Stimulated activated CD4-positive, alpha-beta T cell treated with anti-CD3 and anti-CD28 coated beads, Interleukin-15, amount 100 ng/mL, for 48 hours (primary cell): Measurements from ENCODE around the gene SPI1.

Source experiments
- DNase-seq, 2 donors: peaks; one replicate each; pipeline ENCODE4 v3.0.0-alpha.2; 2020; ENCODE audit warnings: low read depth in 2 of 2

The SPI1 gene

DNA sequence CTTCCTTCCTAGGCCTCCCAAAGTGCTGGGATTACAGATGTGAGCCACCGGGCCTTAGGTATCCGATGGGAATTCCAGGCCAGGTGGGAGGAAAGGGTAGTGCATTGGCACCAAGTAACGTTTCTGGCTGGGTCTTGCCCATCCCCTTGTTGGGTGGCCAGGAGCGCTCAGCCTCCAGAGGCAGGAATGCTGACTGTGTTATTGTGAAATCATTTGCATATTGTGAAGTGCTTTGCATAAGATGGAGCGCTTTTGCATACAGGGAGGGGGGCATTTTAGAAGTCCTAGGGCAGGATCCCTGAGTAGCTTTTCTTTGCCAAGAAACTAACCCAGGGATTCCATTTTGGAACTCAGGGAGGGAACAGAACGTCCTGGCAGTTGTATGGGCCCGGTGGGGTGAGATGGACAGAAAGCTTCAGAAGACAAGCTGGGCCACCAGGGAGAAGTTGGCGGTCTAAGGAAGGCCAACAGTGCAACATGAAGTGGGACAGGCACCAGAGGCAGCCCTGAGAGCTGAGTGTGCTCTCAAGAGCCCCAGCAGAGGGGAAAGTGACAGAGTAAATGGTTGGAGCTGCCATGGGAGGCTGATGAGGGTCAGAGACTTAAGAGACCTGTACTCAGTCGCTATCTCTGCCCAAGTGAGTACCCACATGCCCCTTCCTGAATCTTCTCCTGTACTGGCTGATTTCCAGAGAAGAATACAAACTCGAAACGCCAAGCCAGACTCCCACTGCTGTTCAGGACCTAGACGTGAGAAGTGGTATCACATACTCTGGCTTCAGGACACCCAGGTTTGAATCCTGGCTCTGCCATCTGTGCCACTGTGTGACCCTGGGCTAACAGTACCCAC, 28.8 kb upstream of the SPI1 start:
- no peak for DNase-seq

DNA sequence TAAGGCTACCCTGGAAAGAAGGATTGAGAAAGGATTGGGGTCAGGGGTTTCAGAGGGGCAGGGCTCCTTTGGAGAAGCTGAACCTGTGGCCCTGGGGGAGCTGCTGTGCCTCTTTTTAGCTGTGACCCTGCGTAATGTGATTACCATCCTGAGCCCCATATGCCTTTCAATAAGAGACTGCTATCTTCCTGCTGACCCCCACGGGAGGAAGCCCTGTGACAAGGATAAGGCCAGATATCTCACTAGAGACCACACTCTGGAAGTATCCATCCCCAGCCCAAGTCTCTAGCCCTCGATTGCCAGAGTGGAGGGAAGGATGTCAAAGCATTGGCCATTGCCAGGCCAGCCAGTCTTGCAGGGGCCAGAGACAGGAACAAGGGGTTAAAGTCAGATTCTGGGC, 25.2 kb upstream of the SPI1 start:
- no peak for DNase-seq

DNA sequence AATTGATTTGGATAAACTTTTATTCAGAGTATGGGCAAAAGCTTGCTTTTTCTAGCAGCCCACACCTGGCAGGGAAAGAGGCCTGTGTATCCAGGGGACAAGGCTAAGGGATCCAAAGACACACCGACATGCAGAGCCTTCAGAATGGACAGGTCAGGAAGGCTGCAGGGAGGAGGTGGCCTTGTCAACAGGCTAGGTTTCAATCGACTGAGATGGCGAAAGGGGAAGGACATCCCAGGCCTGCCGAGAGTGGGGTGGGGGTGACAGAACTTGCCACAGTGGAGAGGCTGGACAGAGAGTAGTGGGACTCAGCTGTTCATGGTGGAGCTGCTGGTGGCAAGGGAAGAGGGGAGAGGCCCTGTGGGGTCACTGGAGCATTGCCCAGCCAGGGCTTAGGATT, 24.8 kb upstream of the SPI1 start:
- DNase-seq, result no peak

DNA sequence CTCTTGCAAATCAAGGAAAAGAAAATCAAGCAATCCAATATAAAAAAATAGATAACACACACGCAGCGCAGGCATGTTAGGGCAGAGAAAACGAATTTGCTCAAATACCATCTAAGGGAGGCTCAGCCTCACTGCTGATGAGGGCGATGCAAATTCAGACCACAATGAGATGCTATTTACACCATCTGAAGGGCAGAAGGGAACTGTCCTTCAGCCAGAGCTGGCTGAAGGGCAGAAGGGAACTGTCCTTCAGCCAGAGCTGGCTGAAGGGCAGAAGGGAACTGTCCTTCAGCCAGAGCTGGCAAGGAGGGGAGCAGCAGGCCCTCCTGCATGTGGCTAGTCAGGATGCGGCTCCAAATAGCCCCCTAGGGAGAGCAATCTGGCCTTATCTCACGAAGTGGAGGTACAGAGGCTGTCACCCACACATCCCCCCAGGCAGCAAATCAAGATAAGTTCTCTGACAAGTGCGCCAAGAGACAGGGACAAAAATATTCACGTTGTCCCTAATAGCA, 22.5 kb upstream of the SPI1 start:
- no peak for DNase-seq

DNA sequence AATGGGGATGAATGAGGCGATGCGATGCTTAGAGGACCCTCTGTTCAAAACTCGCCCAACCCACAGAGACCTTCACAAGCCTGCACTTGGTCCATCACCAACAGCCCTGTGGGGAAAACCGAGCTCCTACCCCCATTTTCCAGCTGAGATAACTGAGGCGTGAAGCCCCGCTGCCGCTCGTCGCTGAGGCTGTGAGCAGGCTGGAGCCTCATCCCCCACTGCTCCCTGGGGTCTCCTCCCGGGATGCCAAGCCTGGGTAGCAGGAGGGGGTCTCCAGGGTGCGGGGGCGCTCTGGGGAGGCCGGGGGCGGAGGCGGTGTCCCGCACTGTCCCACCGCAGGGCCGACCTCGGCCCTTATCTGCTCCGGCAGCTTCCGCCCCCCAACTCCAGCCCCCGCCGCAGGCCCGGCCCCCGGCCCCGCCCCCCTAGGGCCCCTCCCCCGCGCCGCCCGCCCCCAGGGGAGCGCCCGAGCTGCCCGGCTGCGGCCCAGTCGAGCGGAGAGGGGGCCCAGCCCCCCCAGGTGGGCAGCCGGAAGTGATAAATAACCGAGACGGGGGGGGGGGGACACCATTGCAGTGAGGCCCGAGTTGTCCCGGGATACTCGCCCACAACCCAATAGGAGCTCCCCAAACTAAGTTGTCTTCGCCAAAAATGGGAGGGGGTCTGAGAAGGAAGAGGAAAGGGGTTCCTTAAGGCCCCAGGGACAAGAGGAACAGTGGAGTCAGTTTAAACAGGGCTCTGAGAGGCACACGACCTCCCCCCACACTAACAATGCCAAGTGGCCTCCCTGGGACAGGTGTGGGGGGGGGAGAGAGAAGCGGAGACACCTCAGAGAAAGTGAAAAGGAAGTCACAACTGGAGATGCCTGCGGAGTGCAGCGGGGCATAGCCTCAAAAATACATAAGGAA, 21.8 kb upstream of the SPI1 start:
- no peak for DNase-seq

DNA sequence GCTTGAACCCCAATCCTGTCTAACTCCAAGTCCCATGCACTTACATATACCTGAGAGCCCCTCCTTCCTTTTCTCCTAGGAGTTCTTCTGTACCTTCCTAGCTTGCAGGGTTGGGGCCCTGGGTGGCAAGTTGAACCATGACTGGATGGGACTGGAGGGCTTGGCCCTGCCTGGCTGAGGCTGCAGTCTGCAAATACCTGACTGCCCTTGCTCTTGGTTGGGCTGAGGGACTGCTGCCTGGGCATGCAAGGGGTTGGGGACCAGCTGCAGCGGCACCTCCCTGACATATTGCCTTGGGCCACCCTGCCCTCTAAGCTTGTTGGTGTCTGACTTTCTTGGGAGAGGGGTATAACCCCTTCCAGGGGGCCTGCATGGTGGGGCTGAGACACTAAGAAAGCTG, 20.2 kb upstream of the SPI1 start:
- no peak for DNase-seq

DNA sequence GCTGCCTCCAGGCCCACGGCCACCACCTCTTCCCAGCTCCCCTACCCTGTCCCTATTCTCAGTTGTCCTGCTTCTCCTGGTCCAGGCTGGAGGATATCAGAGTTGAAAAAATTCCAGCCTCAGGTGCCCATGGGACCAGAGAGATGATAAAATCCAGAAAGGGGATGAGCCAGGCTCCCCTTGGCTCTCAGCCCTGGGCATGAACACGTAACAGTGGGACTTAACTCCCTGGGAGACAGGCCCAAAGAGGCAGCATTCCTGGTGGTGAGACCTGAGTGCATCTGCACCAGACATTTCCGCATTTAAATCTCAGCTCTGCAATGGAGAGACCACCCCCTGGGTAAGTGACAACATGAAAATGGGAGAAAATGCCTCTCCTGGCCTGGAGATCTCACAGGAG, 19.7 kb upstream of the SPI1 start:
- DNase-seq, result no peak

DNA sequence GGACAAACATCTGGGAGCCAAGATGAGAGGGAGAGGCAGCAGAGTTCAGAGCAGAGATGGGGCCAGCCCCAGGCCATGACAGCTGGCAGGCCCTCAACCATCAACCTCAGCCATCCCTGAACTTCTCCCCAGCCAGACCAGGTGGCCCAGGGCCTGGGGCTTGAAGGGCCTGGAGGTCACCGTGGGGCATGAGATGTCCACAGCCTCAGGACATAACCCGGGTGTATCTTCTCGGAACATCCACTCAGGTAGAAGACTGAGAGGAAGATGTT, 17.6 kb upstream of the SPI1 start:
- no peak for DNase-seq

DNA sequence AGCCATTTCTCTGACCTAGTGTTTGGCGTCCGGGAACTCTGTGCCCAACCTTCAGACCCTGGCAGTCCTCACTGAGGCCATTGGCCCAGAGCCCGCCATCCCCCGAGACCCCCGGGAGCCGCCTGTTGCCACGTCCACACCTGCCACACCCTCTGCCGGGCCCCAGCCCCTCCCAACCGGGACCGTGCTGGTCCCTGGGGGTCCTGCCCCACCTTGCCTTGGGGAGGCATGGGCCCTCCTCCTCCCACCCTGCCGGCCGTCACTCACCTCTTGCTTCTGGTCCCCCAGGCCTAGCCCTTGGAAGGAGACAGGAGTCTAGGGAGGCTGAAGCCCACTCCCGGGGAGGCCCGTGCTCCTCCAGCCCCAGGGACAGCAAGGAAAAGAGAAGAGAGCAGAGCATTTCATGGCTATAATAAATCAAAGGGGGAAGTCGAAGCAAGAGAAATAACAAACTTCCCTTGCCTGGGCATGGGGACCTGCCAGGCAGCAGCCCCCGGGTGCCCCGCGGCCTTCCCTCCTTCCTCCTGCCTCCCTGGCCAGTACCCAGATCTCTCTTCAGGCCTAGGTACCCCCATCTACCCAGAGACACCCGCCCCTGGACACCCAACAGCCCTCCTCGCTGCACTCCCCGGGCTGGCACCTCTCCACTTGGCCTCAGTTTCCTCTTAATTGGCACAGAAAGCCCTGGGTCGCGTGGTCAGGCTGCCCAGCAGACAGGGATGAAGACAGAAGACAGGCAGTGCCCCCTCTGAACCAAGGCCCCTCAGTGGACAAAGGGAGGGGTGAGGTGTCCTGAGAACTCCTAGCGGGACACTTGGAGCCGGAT, 17.1 kb upstream of the SPI1 start:
- no peak for DNase-seq

DNA sequence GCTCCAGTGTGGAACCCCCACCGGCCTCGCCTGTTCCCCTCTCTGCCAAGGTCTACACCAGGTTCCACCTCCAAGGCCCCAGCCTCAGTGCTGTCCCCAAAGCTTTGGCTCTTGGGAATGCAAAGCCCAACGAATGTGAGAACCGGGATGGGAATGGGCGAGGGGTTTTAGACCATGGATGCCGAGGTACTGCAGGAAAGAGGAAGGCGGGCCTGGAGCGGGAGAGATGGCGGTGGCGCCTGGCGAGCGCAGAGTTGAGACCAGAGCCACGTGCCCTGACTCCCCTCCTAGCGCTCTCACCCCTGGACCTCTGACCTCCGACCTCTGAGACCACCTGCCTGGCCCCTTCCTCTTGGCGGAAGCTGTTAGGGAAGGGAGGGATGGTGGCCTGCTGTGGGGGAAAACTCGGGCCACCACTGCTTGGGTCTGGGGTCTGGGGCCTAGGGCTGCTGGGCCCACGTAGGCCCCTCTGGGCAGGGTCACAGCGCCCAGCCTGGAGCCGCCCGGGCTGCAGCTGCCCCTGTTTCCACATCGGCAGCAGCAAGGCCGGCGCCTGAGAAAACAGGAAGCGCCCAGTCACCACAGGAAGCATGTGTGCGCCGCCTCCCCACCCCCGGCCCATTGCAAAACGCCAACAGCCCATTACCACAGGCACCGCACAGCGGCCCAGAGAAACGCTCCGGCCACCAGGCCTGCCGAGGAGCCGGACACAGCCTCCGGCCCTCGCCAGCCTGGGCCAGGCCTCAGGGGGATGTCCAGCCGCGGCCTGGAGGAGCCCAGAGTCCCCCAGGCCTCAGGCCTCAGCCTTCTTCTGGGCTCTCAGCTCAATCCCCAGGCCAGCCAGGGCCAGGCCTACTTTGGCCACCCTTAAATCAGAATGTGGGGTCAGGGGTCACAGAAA, 16.2 kb upstream of the SPI1 start:
- peak in 1 of 2 donors; percentile 47 for DNase-seq

DNA sequence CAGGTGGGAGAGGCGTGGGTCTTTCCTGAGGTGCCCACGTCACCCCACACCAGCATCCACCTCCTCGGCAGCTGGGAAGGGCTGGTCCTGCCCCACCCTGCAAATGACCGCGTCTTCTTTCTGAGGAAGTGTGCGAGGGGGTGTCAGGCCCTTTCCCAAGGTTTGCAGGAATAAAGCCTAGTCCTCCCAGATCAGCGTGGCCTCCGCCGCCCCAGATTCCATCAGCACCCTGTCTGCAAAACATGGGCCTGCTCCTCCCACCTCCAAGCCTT, 15.6 kb upstream of the SPI1 start:
- DNase-seq, result no peak

DNA sequence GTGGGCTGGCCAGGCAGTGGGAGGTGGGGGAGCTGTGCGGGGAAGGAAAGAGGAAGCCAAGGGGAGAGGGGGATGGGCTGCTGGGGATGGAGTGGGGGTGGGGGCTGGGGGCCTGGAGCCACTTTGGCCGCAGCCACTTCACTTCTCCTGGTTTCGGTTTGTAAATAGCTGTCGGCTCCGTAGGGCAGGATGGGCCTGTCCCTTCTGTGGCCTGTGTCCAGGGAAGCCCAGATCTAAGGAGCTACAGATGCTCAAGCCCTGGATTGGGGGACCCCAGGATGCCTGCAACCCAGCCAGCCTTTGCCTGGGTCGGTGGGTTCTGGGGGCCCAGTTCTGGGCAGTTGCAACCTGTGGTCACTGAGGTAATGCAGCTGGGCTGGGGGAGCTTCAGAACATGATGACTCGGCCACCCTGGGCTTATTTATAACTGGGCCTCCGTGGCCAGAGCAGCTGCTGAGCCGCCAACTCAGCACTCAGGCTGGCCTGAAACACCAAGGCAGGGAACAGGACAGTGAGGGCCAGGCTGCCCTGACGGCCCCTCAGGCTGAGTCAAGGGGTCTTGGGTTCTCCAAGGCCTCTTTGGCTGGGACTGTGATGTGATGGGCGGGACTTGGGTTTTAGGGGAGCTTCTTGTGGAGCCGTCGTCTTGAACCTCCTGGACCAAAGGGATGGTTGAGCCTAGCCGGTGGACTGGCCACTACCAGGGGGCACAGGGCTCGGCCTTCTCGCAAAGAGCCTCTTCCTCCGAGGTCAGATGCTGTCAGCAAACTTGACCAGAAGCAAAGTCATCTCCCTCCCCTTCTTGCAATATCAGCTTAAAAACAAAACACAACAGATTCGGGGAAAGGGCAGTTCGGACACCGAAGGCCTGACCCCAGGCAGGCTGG, 15.1 kb upstream of the SPI1 start:
- DNase-seq, result no peak

DNA sequence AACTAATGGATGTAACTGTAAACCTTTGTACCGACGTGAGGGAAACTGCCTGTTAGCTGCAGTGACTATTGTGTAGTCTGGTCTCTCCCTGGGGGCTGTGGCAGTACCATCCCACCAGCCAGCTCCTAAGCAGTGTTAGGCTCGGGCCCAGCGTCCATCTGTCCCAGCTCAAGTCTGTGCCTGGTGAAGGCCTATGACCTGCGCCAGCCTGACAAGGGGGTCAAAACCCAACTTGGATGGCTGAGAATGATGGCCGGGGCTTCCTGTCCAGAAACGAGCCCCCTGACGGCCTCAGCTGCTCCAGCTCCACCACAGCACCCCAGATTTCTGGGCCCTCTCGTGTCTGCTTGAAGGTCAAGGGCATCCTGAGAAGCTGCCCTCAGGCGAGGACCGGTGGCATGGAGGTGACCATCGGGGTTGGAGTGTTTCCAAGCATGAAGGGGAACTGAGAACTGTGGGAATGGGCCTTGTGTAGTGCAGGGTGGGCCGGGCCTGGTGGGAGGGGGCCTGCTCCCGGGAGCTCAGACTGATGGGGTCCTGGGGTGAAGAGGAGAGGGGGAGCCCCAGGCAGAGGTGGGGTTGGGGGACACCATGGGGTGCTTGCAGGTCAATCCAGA, 14.3 kb upstream of the SPI1 start:
- DNase-seq, result no peak

DNA sequence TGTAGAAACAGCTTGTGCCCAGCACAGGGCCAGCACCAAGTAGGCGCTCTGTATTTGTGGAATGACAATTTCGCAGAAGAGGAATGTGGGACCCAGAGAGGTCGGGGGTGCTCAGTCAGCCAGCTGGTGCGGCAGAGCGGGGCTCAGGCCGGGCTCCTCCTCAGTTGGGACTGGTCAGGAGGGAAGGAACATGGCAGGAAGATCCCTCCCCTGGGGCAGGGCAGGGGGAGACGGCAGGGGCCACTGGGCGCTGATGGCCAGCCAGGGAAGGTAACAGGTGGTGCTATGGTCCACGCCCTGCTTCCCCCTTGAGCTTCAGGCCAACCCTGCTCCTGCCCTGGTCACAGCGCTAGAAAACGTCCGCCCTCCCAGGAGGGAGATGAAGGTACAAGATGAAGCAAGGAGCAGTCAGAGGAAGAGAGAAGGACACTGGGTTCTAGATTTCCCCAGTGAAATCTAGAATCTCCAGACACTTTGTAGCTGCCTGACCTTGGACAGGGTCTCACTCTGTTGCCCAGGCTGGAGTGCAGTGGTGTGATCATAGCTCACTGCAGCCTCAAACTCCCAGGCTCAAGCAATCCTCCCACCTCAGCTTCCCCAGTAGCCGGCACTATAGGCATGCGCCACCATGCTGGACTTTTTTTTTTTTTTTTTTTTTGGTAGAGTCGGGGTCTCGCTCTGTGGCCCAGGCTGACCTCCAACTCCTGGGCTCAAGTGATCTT, 13.5 kb upstream of the SPI1 start:
- DNase-seq, result no peak

DNA sequence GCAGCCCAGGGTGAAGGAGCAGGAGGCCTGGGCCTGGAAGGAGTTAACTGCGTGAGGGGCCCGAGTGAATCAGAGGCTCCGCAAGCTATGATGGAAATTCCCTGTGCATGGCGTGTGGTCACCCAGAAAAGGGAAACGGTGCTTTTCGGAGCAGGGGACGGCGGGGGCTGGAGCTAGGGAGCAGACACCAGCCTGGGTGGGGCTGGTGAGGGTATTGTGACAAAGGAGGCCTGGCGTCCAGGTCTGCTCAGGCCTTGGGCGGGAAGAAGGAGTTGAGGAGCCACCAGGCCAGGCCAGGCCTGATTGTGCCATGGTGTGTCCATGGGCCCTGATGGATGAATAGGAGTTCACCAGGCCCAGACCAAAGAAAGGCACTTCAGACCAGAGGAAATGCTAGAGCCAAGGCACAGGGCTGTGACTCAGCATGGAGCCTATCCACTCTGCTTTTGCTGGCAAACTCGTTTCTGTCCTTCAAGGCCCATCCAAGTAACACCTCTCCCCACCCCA, 12.8 kb upstream of the SPI1 start:
- DNase-seq, result no peak

DNA sequence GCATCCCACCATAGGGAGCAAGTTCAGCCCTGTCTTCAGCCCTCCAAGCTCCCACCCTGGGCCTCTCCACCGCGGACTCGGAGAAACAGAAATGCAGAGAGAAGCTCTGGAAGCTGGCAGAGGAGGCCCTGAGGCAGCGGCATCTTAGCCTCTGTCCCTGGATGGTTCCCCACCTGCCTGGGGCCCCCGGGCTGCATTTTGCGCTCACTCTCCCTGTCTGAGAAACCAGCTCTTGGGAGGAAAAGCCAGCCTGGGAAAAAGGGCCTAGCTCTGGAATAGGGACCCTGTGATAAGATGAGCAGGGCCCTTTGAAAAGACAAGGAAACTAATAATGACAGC, 12.0 kb upstream of the SPI1 start:
- no peak for DNase-seq

DNA sequence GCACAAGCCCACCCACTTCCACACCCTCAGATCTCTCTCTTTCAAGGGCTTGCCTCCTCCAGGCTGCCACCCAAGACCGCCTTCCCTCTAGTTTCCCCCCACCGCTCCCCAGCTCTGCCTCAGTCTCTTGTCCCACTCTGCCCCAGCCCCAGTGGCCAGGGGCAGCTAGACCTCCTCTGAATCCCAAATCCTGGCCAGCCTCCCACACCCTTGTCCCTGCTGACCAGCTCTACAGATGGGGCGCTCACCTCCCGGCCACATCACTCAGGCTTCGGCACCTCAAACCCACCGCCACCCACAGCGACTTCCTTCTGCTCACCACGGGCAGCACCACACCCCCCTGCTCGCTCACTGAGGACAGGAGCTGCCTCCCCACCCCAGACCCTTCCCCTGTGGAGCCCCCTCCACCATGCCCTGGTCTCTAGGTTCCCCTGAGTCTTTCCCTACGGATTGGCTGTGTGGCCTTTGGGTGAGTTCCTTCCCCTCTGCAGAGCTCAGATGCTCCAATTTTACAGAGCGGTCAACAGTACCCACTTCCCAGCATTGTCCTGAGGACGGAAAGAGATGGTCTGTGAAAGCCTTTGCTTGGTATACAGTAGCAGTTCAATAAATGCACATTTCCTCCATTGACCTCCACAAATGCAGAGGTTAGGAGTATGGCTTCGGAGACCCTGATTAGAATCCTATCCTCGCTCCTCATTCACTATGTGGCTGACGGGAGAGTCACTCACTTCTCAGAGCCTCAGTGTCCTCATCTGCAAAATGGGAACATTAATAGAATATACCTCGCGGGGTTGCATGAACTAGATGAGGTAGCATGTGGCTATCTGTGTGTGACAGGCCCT, 11.5 kb upstream of the SPI1 start:
- no peak for DNase-seq
